SK-N-MC (cell line): ENCODE data around the gene BSCL2.
"Not testable (repeated sequence)": the region's sequence is repeated elsewhere in the genome, so short reads cannot be mapped to it uniquely, and the experiment has no call there.

Experiments
- EZH2 ChIP-seq: fragments of 200-600 bp; sonication (generic); IDR thresholded peaks from one replicate; pipeline ENCODE4 v1.6.1; 2017; ENCODE audit warnings: antibody characterized with exemption
- POLR2AphosphoS5 ChIP-seq: IDR thresholded peaks from 2 replicates; pipeline ENCODE4 v1.6.1; 2012; ENCODE audit warnings: mild to moderate bottlenecking, low read depth, low read length, borderline replicate concordance

- not testable (repeated sequence) for TF ChIP-seq EZH2, POLR2AphosphoS5
These were observed 31.8 kb downstream of the BSCL2 start for GRCh38 chr11:62675415-62675814.
